MM.1S (cell line): Measurements from ENCODE around the gene HSPA12B.
A peak's percentile ranks its signal among the peaks of the same experiment; 100 is the strongest.

Source experiments
- DNase-seq: peaks from one replicate; pipeline ENCODE4 v3.0.0-alpha.2; 2015
- H2AFZ ChIP-seq: fragments of 300-600 bp; sonication (generic); 2 replicates; pipeline ENCODE4 v1.6.0; 2016; ENCODE audit warnings: antibody characterized with exemption, low read length
- H3F3A ChIP-seq: fragments of 300-600 bp; sonication (generic); 2 replicates; pipeline ENCODE4 v1.6.1; 2016; ENCODE audit warnings: mild to moderate bottlenecking, antibody characterized with exemption, low read length, moderate library complexity, mixed read lengths; ENCODE audit not compliant: insufficient read depth
- H3K27ac ChIP-seq: fragments of 300-600 bp; sonication (generic); 2 replicates; pipeline ENCODE4 v1.5.1; 2016; ENCODE audit warnings: mild to moderate bottlenecking, low read length
- H3K27me3 ChIP-seq: fragments of 300-600 bp; sonication (generic); replicated peaks from 2 replicates; pipeline ENCODE4 v1.6.0; 2016; ENCODE audit warnings: low read length; ENCODE audit not compliant: insufficient read depth
- H3K36me3 ChIP-seq: fragments of 300-600 bp; sonication (generic); replicated peaks from 2 replicates; pipeline ENCODE4 v1.6.1; 2016; ENCODE audit warnings: mild to moderate bottlenecking, low read length, mixed read lengths; ENCODE audit not compliant: insufficient read depth
- H3K4me1 ChIP-seq: fragments of 300-600 bp; sonication (generic); 2 replicates; pipeline ENCODE4 v1.6.1; 2016; ENCODE audit warnings: low read length, mixed read lengths
- H3K4me2 ChIP-seq: fragments of 300-600 bp; sonication (generic); 2 replicates; pipeline ENCODE4 v1.6.0; 2016; ENCODE audit warnings: low read depth, low read length
- H3K4me3 ChIP-seq: fragments of 300-600 bp; sonication (generic); 2 replicates; pipeline ENCODE4 v1.5.1; 2016; ENCODE audit warnings: low read length, mixed read lengths
- H3K79me2 ChIP-seq: fragments of 300-600 bp; sonication (generic); 2 replicates; pipeline ENCODE4 v1.6.1; 2016; ENCODE audit warnings: mixed run types, low read length, mixed read lengths
- H3K9ac ChIP-seq: fragments of 300-600 bp; sonication (generic); 2 replicates; pipeline ENCODE4 v1.6.1; 2016; ENCODE audit warnings: low read length, mixed read lengths
- H3K9me2 ChIP-seq: fragments of 300-600 bp; sonication (generic); replicated peaks from 2 replicates; pipeline ENCODE4 v1.6.1; 2016; ENCODE audit warnings: mild to moderate bottlenecking, low read length, mixed read lengths; ENCODE audit not compliant: insufficient read depth
- H3K9me3 ChIP-seq: fragments of 300-600 bp; sonication (generic); replicated peaks from 2 replicates; pipeline ENCODE4 v1.6.1; 2016; ENCODE audit warnings: mild to moderate bottlenecking, low read length, mixed read lengths; ENCODE audit not compliant: insufficient read depth
- H4K20me1 ChIP-seq: fragments of 300-600 bp; sonication (generic); 2 replicates; pipeline ENCODE4 v1.6.1; 2016; ENCODE audit warnings: mild to moderate bottlenecking, low read length, moderate library complexity, mixed read lengths; ENCODE audit not compliant: insufficient read depth
- EZH2 ChIP-seq: fragments of 300-600 bp; sonication (generic); optimal IDR thresholded peaks from 2 replicates; pipeline ENCODE3; 2017; ENCODE audit warnings: low read depth, mild to moderate bottlenecking, antibody characterized with exemption, low read length, mixed read lengths
- EZH2phosphoT487 ChIP-seq: fragments of 300-600 bp; sonication (generic); IDR thresholded peaks from 2 replicates; pipeline ENCODE4 v1.6.1; 2018; ENCODE audit warnings: antibody characterized with exemption, low read length
- TF ChIP-seq, protein P1 (sequence below): fragments of 300-600 bp; sonication (generic); IDR thresholded peaks from 2 replicates; pipeline ENCODE4 v1.5.1; 2016; ENCODE audit warnings: antibody characterized with exemption, low read length, mixed read lengths

Gene HSPA12B

DNA sequence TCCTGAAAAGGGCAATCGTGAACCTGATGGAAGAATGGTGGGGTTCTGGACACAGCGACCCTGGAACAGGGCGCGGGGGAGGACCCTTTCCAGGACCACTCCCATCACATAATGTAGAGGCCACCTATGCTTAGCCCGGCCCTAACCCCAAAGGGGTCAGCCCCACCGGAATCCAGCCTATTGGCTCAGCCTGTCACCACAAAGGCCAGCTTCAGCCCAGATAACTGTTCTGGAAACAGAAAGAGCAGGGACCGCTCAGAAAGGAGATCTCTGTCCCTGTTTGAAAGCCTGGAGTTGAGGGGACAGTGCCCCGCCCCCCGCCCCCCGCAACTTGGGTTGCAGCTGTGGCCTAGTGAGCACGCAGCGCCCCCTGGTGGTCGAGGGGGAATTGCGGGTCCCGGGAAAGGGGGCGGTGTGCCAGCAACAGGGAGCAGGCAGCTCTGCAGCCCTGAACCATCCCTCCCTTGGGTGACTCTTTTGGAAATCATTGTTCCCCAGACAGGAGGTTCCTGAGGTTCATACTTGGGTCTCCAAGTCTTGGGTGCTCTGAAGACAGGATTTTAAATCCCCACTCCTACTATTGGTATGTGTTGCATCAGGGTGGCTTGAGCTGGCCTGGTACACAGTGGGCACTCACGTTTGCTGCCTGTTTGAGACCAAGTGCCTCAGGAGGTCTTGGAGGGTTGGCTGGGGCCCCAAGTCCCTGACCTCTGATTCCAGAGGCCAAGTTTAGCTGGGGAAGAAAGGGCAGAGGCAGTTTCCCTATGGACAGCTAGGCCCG, 21.6 kb upstream of the HSPA12B start:
- Histone ChIP-seq H3K9ac (no peak overlapping the region), H3K27ac (no peak overlapping the region), H3K4me1 (peaks cover 12% of the 10 kb centered on the region), H3K27me3 (no peaks in the 10 kb centered on the region), H3F3A (peaks cover 3% of the 10 kb centered on the region; the same call in 1 of the 2 replicates), H3K4me3 (no peak overlapping the region), H3K9me3 (no peaks in the 10 kb centered on the region), H2AFZ (no peak overlapping the region), H3K9me2 (no peaks in the 10 kb centered on the region), H3K79me2 (no peaks in the 10 kb centered on the region), H4K20me1 (no peaks in the 10 kb centered on the region), H3K4me2 (no peak overlapping the region), H3K36me3 (no peaks in the 10 kb centered on the region)
- peak; percentile 58 for DNase-seq
- TF ChIP-seq, protein P1, sequence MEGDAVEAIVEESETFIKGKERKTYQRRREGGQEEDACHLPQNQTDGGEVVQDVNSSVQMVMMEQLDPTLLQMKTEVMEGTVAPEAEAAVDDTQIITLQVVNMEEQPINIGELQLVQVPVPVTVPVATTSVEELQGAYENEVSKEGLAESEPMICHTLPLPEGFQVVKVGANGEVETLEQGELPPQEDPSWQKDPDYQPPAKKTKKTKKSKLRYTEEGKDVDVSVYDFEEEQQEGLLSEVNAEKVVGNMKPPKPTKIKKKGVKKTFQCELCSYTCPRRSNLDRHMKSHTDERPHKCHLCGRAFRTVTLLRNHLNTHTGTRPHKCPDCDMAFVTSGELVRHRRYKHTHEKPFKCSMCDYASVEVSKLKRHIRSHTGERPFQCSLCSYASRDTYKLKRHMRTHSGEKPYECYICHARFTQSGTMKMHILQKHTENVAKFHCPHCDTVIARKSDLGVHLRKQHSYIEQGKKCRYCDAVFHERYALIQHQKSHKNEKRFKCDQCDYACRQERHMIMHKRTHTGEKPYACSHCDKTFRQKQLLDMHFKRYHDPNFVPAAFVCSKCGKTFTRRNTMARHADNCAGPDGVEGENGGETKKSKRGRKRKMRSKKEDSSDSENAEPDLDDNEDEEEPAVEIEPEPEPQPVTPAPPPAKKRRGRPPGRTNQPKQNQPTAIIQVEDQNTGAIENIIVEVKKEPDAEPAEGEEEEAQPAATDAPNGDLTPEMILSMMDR: peak; percentile 97
- TF ChIP-seq EZH2: no peak

DNA sequence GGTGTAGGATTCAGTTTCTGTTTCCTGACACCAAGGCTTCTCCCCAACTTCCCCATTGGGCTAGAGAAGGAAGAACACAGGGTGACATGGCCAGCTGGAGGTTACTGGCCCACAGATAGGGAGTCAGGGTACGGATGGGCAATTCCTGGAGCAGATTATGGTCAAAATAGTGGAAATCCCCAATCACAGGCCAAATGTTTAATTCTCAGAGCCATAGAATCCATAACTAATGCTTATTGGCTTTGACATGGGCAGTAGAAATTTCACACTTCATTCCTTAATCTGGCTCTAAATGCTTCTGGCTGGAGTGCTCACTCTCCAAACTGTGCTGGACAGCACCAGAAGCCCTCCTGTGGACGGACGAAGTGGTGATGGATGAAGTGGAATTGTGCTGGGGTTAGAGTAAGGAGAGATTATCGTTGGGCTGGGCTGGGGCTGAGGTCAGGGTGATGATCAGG, 21.0 kb upstream of the HSPA12B start:
- H4K20me1 ChIP-seq: no peaks in the 10 kb centered on the region
- H3K27ac ChIP-seq: no peak overlapping the region
- H3K79me2 ChIP-seq: no peaks in the 10 kb centered on the region
- H3K4me3 ChIP-seq: no peak overlapping the region
- H3F3A ChIP-seq: peaks cover 3% of the 10 kb centered on the region; the same call in 1 of the 2 replicates
- DNase-seq: no peak
- no peaks in the 10 kb centered on the region for H3K9me3 ChIP-seq
- H3K36me3 ChIP-seq: no peaks in the 10 kb centered on the region
- TF ChIP-seq EZH2phosphoT487 (no peak), EZH2 (no peak)
- TF ChIP-seq, protein P1: no peak
- no peak overlapping the region for H3K4me2 ChIP-seq
- no peak overlapping the region for H2AFZ ChIP-seq
- H3K9ac ChIP-seq: no peak overlapping the region
- H3K27me3 ChIP-seq: no peaks in the 10 kb centered on the region
- H3K4me1 ChIP-seq: peaks cover 12% of the 10 kb centered on the region
- H3K9me2 ChIP-seq: no peaks in the 10 kb centered on the region

DNA sequence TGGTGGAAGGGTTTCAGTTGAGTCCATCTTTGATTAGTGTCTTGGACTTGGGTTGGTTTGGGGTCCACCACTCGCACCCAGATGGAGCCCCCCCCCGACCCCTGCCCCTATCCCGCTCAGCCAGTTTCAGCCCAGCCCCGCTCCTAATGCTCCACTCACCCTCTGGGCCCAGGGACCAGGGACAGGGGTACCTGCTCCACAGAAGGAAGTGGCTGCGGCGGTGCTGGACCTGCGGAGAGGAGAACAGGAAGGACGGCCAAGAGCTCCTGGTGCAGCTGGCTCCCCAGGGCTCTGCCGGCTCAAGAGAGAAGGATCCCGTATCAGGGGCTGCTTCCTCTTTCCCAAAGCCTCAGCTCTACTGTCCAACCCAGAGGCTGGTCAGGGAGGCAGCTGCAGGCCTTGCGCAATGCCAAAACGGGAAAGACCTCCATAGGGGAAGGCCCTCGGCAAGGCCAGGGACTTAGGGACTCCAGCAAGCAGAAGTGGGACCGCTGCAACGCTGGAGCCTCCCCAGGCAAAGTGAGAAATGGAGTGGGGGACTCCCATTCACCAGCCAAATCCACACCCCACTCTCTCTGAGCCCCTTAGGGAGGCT, 20.1 kb upstream of the HSPA12B start, which contains the start of gene SIGLEC1:
SIGLEC1 (minus strand) TSS at position 322 of the 595 bp plus-strand sequence. CDS start 5,472 bp downstream, outside the sequence.
- Histone ChIP-seq H3K27ac (no peak within 1 kb of the TSS), H3F3A (peaks cover 3% of the 10 kb centered on the region; the same call in 1 of the 2 replicates), H3K4me1 (peaks cover 12% of the 10 kb centered on the region), H3K4me3 (no peak within 1 kb of the TSS), H3K4me2 (no peak within 1 kb of the TSS), H2AFZ (no peak within 1 kb of the TSS), H3K27me3 (no peaks in the 10 kb centered on the region), H4K20me1 (no peaks in the 10 kb centered on the region), H3K36me3 (no peaks in the 10 kb centered on the region), H3K9me3 (no peaks in the 10 kb centered on the region), H3K79me2 (no peaks in the 10 kb centered on the region), H3K9me2 (no peaks in the 10 kb centered on the region), H3K9ac (no peak within 1 kb of the TSS)
- TF ChIP-seq EZH2phosphoT487: no peak
- no peak for DNase-seq
